Measurements from ENCODE around the gene RIMBP2.
"Not testable (repeated sequence)": the region's sequence is repeated elsewhere in the genome, so short reads cannot be mapped to it uniquely, and the experiment has no call there.

The RIMBP2 gene, protein sequence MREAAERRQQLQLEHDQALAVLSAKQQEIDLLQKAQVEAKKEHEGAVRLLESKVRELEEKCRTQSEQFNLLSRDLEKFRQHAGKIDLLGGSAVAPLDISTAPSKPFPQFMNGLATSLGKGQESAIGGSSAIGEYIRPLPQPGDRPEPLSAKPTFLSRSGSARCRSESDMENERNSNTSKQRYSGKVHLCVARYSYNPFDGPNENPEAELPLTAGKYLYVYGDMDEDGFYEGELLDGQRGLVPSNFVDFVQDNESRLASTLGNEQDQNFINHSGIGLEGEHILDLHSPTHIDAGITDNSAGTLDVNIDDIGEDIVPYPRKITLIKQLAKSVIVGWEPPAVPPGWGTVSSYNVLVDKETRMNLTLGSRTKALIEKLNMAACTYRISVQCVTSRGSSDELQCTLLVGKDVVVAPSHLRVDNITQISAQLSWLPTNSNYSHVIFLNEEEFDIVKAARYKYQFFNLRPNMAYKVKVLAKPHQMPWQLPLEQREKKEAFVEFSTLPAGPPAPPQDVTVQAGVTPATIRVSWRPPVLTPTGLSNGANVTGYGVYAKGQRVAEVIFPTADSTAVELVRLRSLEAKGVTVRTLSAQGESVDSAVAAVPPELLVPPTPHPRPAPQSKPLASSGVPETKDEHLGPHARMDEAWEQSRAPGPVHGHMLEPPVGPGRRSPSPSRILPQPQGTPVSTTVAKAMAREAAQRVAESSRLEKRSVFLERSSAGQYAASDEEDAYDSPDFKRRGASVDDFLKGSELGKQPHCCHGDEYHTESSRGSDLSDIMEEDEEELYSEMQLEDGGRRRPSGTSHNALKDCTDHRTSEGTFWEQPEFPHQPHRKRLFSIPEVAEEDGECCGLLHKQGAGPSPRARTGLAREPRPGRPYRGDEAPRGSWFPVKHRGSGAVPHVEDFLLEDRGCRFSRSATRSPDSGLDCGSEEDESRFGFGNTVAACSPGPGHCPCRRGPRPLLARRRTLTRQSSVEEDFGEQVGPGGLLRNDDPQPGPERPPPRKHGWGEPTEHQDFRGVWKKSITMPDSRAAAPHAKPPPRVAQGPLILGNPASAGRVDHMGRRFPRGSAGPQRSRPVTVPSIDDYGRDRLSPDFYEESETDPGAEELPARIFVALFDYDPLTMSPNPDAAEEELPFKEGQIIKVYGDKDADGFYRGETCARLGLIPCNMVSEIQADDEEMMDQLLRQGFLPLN (N-terminal part only)

DNA sequence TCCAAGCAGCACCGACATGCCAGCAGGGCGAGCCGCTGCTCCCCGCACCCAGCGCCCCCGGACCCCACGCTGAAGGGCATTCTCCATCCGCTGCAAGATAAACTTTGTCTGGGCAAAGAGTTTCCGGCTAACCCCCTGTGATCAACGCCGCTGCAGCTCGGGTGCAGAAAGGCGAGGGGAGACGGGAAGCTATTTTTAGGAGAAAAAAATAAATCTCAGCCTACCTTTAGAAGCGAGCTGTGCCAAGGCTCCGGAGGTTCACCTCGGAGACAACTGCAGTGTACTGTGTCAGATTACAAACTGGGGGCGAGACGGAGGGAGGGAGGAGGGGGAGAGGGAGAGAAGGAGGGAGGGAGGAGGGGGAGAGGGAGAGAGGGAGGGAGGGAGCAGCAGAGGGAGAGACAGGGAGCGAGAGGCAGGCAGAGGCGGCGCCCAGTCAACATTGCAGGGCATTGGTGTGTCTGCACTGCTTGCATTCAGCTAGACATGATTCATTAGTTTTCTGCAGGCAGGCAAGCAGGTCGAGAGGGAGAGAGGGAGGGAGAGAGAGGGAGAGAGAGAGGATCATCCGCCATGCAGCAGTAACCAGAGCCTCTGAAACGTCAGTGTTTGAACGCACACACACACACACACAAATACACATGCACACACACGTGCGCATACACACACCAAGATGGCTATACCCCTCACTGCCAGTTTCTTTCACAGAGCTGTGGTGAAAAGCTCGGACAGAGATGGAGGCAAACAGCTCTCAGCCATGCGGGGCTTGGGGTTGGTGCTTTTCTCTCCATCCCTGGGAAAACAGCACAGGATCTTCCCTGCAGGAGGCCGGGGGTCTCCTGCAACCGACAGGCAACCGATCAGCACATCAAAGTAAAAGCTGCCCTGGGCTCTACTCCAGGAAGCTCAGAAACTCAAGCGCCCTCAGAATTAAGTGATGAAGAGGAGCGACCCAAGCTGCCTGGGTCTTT, at the start of gene RIMBP2:
Gene RIMBP2 (minus strand): TSS at position 302 of the 971 bp plus-strand sequence. CDS start 237,286 bp downstream, outside the sequence.
- no peak for DNase-seq

DNA sequence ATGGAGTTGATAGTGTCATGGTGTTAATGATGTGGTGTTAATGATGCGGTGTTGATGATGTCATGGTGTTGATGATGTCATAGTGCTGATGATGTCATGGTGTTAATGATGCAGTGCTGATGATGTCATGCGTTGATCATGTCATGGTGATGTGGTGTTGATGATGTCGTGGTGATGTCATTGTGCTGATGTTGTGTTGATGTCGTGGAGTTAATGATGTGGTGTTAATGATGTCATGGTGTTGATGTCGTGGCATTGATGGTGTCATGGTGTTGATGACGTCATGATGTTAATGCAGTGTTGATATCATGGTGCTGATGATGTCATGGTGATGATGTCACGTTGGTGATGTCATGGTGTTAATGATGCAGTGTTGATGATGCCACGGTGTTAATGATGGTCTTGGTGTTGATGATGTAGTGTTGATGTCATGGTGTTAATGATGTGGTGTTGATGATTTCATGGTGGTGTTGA, 49.1 kb upstream of the RIMBP2 start:
- peak; percentile 6 for DNase-seq

DNA sequence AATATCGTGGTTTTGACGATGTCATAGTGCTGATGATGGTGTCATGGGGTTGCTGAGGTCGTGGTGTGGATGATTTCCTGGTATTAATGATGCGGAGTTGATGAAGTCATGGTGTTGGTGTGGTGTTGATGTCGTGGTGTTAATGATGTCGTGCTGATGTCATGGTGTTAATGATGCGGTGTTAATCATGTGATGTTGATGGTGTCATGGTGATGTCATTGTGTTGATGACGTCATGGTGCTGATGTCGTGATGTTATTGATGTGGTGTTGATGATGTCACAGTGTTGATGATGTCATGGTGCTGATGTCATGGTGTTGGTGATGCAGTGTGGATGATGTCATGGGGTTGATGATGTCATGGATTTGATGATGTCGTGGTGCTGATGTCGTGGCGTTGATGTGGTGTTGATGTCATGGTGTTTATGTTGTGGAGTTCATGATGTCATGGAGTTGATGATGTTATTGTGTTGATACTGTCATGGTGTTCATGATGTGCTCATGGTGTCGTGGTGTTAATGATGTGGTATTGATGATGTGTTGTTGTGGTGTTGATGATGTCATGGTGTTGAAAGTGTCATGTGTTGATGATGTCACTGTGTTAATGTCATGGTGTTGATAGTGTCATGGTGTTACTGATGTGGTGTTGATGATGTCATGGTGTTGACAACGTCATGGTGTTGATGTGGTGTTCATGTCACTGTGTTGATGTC, 48.5 kb upstream of the RIMBP2 start:
- DNase-seq, result peak; percentile 20

DNA sequence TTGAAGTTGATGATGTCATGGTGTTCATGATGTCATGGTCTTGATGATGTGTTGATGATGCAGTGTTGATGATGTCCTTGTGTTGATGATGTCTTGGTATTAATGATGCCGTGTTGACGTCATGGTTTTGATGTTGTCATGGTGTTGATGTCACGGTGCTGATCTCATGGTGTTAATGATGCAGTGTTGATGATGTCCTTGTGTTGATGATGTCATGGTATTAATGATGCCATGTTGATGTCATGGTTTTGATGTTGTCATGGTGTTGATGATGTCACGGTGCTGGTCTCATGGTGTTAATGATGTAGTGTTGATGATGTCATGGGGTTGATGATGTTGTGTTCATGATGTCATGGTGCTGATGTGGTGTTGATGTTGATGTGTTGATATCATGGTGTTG, 48.0 kb upstream of the RIMBP2 start:
- peak; percentile 12 for DNase-seq

DNA sequence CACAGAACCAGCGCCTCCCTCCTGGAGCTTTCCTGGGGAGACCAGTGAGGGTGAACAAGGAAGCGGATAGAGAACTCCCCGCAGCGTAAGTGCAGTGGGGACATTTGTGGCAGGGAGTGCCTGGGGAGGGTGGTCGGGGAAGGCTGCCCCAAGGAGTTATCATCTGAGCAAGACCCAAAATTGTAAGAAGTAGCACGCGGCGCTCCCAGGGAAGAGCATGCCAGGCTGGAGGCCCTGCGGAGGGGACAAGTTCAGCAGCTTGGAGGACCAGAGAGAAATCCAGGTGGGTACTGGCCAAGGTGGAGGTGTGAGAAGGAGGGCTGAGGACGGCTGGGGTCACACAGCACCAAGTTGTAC, 46.2 kb upstream of the RIMBP2 start:
- no peak for DNase-seq

DNA sequence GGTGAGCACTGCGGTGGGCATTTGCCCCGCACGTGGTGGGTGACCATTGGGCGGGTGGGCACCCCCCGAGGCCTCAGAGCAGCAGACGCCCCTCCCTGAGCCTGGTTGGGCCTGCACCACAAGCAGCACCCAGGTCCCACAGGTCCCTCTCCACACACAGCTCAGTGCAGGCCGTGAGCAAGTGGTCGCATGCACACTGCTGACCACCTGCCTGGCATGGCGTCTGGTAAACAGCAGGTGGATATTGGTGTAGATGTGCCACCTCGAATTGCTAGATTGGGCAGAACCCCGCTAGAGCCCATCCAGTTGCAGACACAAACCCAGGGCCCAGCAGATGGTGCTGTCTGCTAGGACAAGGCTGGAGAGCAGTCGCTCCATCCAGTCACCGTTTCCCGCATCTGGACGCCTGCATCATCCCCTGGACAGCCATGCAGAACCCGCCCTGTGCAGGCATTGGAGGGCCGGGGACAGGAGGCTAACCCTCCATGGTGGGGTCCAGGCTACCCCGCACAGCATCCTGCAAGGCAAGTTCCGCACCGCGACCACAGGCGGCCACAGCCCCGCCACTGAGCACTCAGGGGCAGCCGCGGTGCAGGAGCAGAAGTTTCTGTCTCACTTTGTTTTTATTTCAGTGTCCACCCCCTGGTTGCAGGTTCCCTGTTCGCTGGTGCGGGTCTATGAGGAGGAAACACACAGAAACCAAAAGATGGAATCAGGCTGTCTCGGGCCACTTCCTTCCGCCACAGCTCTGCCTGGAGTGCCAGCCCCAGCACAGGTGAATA, 45.6 kb upstream of the RIMBP2 start:
- DNase-seq, result peak; percentile 63

DNA sequence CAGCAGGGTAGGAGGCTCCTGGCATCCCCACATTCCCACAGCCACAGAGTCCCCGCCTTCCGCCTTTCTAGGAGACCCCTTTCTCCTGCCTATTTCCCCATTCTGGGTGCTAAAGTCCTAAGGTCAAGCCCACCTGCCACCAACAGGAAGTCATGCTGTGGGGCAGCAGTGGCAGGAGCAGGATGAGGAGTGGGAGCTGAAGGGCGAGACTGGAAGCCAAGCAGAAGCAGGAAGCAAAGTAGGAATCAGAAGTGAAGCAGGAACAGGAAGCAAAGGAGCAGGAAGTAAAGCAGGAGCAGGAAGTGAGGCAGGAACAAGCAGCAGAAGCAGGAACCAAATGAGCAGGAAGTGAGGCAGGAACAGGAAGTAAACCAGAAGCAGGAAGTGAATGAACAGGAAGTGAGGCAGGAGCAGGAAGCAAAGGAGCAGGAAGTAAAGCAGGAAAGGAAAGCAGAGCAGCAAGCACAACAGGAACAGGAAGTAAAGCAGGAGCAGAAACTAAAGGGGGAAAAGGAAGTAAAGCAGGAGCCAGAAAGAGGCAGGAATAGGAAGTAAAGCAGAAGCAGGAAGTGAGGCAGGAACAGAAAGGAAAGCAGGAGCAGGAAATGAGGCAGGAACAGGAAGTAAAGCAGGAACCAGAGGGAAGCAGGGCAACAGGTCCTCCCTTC, 38.3 kb upstream of the RIMBP2 start:
- DNase-seq, result no peak

DNA sequence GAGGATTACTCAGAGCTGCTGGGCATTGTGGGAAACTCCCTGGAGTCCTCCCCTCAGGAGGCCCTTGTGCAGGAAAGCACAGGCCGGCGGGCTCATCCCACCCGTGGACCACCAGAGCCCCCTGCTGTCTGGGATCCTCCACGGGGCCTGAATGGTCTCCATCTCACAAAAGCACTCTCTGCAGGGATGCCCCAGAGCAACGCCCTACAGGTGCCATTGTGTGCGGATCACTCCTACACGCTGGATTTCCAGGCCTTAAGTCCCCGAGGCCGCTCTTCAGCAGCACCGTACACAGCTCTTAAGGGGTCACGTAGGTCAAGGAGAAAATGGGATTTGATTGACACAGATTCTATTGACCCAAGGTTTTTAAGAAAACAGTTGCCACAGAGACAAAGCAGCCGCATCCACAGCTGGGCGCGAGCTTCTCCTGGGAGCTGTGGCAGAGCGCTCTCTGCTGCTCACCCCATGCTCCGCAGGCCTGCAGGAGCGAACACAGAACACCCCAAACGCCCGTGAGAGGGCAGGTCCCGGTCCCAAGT, 36.7 kb upstream of the RIMBP2 start:
- no peak for DNase-seq

DNA sequence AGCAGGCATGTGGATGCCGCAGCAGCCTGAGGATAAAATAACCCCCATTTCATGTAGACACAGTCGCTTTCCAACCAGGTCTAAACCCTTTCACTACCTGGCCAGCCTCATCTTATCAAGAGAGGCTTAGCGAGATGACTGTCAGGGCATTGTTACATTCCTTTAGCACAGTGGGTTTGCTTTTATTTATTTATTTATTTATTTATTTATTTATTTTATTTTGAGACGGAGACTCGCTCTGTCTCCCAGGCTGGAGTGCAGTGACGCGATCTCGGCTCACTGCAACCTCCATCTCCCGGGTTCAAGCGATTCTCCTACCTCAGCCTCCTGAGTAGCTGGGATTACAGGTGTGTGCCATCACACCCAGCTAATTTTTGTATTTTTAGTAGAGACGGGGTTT, 35.9 kb upstream of the RIMBP2 start:
- not testable (repeated sequence) for DNase-seq

DNA sequence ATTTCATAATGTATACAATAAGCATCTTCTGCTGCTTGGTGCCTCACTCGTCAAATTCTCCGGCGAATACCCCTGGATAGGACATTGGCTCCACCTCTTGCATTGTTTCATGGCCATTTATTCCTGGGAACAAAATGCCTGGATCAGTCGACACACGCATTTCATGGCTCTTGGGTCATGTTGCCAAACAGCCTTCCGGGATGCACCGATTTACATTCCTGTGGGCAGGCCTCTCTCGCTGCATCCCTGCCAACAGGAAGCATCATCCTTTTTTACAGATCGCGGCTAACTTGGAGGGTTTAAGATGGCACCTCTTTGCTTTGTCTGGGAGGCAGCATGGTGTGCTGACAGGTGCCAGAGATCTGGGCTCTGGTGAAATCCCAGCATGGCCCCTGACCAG, 32.7 kb upstream of the RIMBP2 start:
- DNase-seq, result no peak

DNA sequence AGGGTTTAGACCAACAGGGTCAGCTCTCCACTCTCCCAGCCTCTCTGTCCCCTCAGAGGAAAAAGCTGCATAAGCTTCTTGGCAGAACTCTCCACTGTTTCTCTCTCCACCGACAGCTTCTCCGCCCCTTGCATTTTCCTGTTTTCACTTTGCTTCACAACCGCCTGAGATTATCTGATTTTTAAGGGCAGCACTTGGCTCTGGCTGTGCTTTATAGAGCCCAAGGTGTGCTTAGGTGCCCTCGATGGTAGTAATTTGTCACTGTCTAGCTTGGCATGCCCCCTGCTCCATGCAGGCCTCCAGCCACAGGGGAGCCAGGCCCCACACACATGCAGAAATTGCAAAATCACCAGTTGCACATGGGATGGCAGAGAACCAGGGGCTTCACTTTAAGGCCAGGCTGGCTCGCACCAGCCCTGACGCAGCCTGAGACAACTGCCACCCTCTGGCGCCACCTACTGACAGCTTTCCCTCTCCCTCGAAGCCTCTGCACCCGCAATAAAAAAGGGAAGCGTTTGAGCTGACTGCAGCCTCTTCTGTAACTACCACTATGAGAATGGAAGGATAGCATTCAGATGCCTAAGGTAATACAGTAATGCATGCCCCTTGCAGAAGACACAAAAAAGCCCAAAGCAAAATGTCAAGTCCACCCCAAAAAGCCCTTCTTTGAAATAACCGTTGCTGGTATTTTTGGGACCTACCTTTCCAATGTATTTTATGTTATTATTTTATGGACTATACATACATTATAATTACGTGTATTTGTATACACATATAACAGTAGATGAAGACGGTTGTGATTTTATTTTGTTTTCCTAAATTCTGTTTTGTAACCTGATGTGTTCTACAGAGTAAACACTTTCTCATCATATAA, 32.0 kb upstream of the RIMBP2 start:
- peak; percentile 90 for DNase-seq

DNA sequence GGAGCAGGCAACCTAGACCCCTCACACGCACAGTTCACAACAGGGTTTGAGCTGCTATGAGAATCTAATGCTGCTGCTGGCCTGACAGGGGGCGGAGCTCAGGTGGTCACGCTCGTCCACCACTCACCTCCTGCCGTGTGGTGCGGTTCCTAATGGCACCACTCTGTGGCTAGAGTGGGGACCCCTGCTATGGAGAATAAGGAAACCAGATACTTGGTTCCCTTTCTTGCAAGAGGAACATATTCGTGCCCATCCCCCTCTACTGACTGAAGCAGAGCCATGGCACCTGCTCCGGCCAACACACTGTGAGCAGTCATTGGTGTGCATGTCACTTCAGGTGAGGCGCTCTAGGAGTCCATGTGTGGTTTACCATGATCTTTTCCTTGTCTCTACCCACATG, 30.4 kb upstream of the RIMBP2 start:
- peak; percentile 13 for DNase-seq

DNA sequence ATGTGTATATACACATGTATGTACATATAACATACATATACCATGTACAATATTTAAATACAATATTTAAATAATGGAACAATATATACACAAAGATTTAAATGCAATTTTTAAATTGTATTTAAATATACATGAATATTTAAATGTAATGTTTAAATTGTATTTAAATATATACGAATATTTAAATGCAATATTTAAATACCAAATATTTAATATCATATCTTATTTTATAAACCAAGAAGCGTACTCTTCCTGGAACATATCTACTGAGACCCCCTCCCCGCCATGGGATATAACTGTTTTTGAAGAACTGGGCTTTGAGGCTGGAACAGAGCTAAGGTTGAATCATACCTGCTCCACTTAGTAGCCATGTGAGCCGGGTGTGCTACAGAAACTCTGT, 29.8 kb upstream of the RIMBP2 start:
- DNase-seq, result no peak

DNA sequence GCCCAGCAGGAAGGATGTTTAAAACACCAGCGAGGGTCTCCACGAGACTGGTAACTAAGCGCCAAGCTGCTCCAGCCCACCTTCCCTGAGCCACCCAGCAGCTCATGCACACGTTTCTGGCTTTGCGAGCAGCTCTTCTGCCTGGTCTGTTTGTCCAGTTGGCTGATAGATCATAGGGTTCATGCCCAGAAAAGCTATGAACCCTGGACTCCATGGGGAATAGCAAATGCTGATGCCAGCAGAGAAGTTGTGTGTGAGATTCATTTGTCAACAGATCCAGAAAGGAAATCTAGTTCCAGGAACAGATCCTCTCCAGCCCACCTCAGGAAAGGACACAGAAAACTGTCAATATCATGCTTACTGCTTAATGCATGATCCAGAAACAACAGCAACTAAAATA, 28.2 kb upstream of the RIMBP2 start:
- no peak for DNase-seq

DNA sequence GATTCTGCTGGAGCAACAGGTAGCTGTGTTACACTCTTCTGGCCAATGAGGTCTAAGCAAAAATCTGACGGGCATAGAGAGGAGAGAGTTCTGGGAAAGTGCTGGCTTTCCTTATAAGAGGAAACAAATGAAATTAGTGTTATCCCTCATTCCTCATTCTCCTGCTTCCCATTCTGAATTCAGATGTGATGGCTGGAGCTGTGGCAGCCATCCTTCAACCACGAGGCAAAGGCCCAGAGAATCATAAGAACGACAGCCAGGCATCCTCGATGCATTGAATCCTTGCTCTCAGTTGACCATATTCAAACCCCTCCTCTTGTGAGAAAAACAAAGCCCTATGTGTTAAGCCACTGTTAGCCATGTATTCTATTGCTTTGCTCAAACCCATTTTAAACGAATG, 27.5 kb upstream of the RIMBP2 start:
- DNase-seq, result no peak

DNA sequence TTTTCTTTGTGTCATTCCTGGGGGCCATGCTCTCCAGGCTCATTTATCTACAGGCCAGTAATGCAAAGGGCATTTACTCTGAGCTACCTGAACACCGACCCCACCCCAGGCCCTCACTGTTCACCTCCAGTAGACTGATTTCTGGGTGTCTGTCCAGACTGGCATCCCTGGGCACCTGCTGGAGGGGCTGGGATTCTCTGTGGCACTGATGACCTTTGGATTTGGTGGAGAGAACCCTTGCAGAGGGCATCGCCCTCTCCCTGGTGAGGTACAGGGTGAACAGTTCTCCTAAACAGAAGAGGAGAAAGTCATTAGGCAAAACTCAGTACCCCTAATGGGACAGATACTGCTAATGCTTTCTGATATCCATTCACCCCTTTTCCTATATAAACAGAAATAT, 27.1 kb upstream of the RIMBP2 start:
- DNase-seq, result no peak

DNA sequence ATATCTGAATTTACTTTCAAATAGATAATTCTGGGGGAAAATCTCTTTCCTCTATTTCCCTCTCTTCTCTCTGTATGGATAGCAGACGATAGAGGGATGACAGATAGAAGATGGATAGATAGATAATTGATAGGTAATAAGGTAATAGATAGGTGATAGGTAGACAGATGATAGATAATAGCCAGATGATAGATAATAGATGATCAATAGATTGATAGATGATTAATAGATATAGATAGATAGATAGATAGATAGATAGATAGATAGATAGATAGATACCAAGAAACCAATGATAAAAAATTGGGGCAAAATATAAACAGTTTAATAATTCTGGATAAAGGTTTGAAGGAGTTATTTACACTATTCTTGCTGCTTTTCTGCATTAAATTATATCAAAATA, 26.6 kb upstream of the RIMBP2 start:
- DNase-seq, result no peak

DNA sequence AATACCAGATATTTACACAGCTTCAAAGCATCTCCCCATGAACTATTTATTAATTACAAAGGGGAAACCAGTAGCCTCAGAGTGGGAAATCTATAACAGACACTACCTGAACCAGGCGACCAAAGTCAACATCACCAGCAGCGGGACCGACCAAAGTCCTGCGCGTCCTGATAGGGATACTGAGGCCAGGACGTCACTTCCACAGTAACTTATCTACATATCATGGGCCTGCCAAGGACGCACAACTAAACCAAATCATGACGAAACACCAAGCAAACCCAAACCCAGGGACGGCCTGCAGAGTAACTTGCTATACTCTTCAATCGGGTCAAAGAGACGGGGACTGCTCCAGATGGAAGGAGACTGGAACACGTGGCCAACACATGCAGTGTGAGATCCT, 26.0 kb upstream of the RIMBP2 start:
- DNase-seq, result no peak

DNA sequence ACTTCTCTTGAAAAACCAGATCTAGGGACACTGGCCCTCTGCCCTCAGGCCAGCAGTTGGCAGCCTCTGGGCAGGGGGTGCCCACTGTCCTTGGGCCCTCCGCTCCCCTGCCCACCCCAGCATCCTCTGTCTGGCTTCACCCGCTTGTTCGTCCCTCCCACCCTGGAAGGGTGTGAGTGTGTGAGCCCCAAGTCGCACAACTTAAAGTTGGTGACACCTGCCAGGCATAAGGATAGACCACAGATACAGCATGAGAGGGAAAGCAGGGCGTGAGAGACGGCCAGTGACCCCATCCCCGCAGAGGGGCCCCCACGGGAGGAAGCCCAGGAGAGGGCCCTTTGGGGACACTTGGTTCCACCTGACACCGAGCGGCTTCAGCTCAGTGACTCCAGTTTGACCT, 23.5 kb upstream of the RIMBP2 start:
- no peak for DNase-seq
